Neutrophil (primary cell): ENCODE measurements around the gene PTGER4.
"Not testable (repeated sequence)": the region's sequence is repeated elsewhere in the genome, so short reads cannot be mapped to it uniquely, and the experiment has no call there.

Experiments
- H3K27ac ChIP-seq: fragments of 200-600 bp; sonication (generic); 2 replicates; pipeline ENCODE4 v1.5.1; 2016; ENCODE audit warnings: mild to moderate bottlenecking, moderate library complexity
- H3K27me3 ChIP-seq: fragments of 200-600 bp; sonication (generic); 2 replicates; pipeline ENCODE4 v1.6.0; 2016; ENCODE audit warnings: mild to moderate bottlenecking
- H3K36me3 ChIP-seq: fragments of 200-600 bp; sonication (generic); 2 replicates; pipeline ENCODE4 v1.5.1; 2017
- H3K4me1 ChIP-seq, 2 experiments: fragments of 200-600 bp in 1 of 2; sonication (generic) in 1 of 2; 1 replicate in 1 of 2; 2 replicates in 1 of 2; pipeline versions ENCODE4 v1.5.1 to v1.6.1; 2013 to 2016; ENCODE audit warnings: low read depth in 1 of 2, low read length in 1 of 2, mild to moderate bottlenecking in 1 of 2, moderate library complexity in 1 of 2; ENCODE audit not compliant: control insufficient read depth in 1 of 2, insufficient read depth in 1 of 2
- H3K4me3 ChIP-seq, 2 experiments: fragments of 200-600 bp in 1 of 2; sonication (generic) in 1 of 2; 1 replicate in 1 of 2; 2 replicates in 1 of 2; pipeline ENCODE4 v1.5.1; 2013 to 2016; ENCODE audit warnings: low read depth in 1 of 2, low read length in 1 of 2, mild to moderate bottlenecking in 1 of 2, moderate library complexity in 1 of 2
- H3K9me3 ChIP-seq: fragments of 200-600 bp; sonication (generic); 2 replicates; pipeline ENCODE4 v1.5.1; 2016
- TF ChIP-seq, protein P1 (sequence below): fragments of 200-600 bp; sonication (generic); IDR thresholded peaks from 2 replicates; pipeline ENCODE4 v1.5.1; 2016; ENCODE audit warnings: antibody characterized with exemption

Gene PTGER4

DNA sequence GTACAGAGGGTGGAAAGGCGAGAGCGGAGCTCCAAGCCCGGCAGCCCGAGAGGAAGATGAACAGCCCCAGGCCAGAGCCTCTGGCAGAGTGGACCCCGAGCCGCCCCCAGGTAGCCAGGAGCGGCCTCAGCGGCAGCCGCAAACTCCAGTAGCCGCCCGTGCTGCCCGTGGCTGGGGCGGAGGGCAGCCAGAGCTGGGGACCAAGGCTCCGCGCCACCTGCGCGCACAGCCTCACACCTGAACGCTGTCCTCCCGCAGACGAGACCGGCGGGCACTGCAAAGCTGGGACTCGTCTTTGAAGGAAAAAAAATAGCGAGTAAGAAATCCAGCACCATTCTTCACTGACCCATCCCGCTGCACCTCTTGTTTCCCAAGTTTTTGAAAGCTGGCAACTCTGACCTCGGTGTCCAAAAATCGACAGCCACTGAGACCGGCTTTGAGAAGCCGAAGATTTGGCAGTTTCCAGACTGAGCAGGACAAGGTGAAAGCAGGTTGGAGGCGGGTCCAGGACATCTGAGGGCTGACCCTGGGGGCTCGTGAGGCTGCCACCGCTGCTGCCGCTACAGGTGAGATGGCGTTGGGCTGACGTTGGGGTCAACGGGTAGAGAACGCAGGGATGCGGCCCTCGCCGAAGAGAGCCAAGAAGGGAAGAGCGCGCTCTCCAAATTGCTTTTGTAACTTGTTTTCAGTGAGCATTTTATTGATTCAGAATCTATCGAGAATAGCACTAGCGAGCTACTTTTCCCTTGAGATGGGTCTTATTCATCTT, at the start of gene PTGER4:
Gene PTGER4, plus strand, starts transcription at position 3 of the 769 bp plus-strand sequence. CDS start 1,079 bp downstream, outside the sequence.
- no peaks in the 10 kb centered on the region for H3K27me3 ChIP-seq
- H3K4me1 ChIP-seq, result peaks cover 80 to 82% of the 10 kb centered on the region in 2 experiments
- H3K27ac ChIP-seq, result peak within 1 kb of the TSS; percentile 87
- H3K9me3 ChIP-seq, result no peaks in the 10 kb centered on the region
- no peaks in the 10 kb centered on the region for H3K36me3 ChIP-seq
- peak within 1 kb of the TSS; percentile 79 to 82 for H3K4me3 ChIP-seq
- TF ChIP-seq, protein P1, sequence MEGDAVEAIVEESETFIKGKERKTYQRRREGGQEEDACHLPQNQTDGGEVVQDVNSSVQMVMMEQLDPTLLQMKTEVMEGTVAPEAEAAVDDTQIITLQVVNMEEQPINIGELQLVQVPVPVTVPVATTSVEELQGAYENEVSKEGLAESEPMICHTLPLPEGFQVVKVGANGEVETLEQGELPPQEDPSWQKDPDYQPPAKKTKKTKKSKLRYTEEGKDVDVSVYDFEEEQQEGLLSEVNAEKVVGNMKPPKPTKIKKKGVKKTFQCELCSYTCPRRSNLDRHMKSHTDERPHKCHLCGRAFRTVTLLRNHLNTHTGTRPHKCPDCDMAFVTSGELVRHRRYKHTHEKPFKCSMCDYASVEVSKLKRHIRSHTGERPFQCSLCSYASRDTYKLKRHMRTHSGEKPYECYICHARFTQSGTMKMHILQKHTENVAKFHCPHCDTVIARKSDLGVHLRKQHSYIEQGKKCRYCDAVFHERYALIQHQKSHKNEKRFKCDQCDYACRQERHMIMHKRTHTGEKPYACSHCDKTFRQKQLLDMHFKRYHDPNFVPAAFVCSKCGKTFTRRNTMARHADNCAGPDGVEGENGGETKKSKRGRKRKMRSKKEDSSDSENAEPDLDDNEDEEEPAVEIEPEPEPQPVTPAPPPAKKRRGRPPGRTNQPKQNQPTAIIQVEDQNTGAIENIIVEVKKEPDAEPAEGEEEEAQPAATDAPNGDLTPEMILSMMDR, result no peak

DNA sequence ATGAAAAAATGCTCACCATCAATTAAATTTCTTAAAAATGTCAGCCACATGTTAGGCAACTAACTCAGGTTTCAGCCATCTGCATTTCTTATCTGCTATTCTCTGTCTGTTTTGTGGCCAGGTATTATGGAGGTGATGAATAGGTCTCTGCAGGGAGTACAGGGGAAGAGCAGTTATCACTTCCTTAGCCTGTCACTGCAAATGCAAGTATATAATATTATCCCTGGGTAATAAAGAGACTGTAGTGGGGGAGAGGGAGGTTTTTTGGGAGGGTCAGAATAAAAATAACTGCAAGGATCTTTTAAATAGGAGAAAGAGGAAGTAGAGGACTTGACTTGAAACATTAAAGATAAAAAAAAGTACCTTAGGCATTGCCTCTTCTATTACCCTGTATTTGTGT, 49.6 kb upstream of the PTGER4 start:
- Histone ChIP-seq H3K9me3 (no peaks in the 10 kb centered on the region), H3K4me1 (peaks cover 18 to 27% of the 10 kb centered on the region in 2 experiments), H3K27me3 (no peaks in the 10 kb centered on the region), H3K27ac (no peak overlapping the region), H3K4me3 (no peak overlapping the region), H3K36me3 (no peaks in the 10 kb centered on the region)
- TF ChIP-seq, protein P1, result no peak

DNA sequence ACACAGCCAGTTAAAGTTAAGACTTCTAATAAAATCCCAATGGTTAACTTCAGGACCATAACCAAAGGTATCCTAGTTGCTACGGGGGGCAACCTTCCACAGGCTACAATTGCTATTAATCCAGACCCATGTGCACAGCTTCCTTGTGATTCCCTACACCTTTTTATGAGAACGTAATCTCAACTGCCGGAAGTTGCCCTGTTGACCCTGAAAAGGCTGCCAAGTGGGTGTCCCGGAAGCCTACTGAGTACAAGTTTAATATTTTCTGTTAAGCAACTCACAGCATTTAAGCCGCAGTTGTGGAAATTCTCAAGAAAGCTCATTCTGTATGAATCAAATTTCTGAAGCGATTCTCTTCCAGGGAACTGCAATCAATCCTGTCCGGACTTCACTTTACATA, 48.5 kb upstream of the PTGER4 start:
- H3K4me3 ChIP-seq, result no peak overlapping the region
- no peaks in the 10 kb centered on the region for H3K27me3 ChIP-seq
- no peaks in the 10 kb centered on the region for H3K9me3 ChIP-seq
- H3K27ac ChIP-seq, result no peak overlapping the region
- TF ChIP-seq, protein P1, result no peak
- H3K36me3 ChIP-seq, result no peaks in the 10 kb centered on the region
- H3K4me1 ChIP-seq, result peaks cover 18 to 27% of the 10 kb centered on the region in 2 experiments

DNA sequence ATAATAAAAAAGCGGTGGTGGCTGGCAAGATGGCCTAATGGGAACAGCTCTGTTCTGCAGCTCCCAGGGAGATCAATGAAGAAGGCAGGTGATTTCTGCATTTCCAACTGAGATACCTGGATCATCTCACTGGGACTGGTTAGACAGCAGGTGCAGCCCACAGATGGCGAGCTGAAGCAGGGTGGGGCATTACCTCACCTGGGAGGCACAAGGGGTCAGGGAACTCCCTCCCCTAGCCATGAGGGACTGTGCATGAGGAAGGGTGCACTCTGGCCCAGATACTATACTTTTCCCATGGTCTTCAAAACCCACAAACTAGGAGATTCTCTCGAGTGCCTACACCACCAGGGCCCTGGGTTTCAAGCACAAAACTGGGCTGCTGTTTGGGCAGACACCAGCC, 45.6 kb upstream of the PTGER4 start:
- no peaks in the 10 kb centered on the region for H3K27me3 ChIP-seq
- no peak overlapping the region for H3K4me3 ChIP-seq
- TF ChIP-seq, protein P1, result no peak
- H3K27ac ChIP-seq, result no peak overlapping the region
- H3K36me3 ChIP-seq, result no peaks in the 10 kb centered on the region
- no peaks in the 10 kb centered on the region for H3K9me3 ChIP-seq
- peaks cover 3 to 8% of the 10 kb centered on the region in 2 experiments for H3K4me1 ChIP-seq

DNA sequence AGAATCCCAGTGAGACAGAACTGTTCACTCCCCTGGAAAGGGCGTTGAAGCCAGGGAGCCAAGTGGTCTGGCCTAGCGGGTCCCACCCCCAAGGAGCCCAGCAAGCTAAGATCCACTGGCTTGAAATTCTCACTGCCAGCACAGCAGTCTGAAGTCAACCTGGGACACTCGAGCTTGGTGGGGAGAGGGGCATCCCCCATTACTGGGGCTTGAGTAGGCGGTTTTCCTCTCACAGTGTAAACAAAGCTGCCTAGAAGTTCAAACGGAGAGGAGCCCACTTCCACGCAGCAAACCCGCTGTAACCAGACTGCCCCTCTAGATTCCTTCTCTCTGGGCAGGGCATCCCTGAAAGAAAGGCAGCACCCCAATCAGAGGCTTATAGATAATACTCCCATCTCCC, 45.1 kb upstream of the PTGER4 start:
- H3K9me3 ChIP-seq, result no peaks in the 10 kb centered on the region
- TF ChIP-seq, protein P1, result no peak
- H3K36me3 ChIP-seq, result no peaks in the 10 kb centered on the region
- no peak overlapping the region for H3K4me3 ChIP-seq
- H3K4me1 ChIP-seq, result peaks cover 3 to 6% of the 10 kb centered on the region in 2 experiments
- H3K27ac ChIP-seq, result no peak overlapping the region
- no peaks in the 10 kb centered on the region for H3K27me3 ChIP-seq

DNA sequence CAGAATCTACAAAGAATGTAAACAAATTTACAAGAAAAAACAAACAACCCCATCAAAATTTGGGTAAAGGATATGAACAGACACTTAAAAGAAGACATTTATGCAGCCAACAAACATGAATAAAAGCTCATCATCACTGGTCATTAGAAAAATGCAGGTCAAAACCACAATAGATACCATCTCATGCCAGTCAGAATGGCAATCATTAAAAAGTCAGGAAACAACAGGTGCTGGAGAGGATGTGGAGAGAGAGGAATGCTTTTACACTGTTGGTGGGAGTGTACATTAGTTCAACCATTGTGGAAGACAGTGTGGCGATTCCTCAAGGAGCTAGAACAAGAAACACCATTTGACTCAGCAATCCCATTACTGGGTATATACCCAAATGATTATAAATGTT, 40.2 kb upstream of the PTGER4 start:
- H3K9me3 ChIP-seq, H3K36me3 ChIP-seq, H3K27ac ChIP-seq, H3K4me1 ChIP-seq, H3K27me3 ChIP-seq, H3K4me3 ChIP-seq: not testable (repeated sequence)
